ENCODE data around the gene TMEM128.
A peak's percentile ranks its signal among the peaks of the same experiment; 100 is the strongest.
"Not testable (repeated sequence)": the region's sequence is repeated elsewhere in the genome, so short reads cannot be mapped to it uniquely, and the experiment has no call there.

Gene TMEM128, protein sequence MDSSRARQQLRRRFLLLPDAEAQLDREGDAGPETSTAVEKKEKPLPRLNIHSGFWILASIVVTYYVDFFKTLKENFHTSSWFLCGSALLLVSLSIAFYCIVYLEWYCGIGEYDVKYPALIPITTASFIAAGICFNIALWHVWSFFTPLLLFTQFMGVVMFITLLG

GRCh38 chr4:4248029-4248884 is at the start of gene TMEM128:
Gene TMEM128 (minus strand): TSS chr4:4248223. CDS start chr4:4248202, 21 bp downstream.
- DNase-seq, result peak; percentile 93

- DNase-seq, result no peak
These were observed 48.3 kb upstream of the TMEM128 start for GRCh38 chr4:4296283-4296846.

GRCh38 chr4:4293279-4293678 is 45.3 kb upstream of the TMEM128 start:
- DNase-seq, result no peak

DNA sequence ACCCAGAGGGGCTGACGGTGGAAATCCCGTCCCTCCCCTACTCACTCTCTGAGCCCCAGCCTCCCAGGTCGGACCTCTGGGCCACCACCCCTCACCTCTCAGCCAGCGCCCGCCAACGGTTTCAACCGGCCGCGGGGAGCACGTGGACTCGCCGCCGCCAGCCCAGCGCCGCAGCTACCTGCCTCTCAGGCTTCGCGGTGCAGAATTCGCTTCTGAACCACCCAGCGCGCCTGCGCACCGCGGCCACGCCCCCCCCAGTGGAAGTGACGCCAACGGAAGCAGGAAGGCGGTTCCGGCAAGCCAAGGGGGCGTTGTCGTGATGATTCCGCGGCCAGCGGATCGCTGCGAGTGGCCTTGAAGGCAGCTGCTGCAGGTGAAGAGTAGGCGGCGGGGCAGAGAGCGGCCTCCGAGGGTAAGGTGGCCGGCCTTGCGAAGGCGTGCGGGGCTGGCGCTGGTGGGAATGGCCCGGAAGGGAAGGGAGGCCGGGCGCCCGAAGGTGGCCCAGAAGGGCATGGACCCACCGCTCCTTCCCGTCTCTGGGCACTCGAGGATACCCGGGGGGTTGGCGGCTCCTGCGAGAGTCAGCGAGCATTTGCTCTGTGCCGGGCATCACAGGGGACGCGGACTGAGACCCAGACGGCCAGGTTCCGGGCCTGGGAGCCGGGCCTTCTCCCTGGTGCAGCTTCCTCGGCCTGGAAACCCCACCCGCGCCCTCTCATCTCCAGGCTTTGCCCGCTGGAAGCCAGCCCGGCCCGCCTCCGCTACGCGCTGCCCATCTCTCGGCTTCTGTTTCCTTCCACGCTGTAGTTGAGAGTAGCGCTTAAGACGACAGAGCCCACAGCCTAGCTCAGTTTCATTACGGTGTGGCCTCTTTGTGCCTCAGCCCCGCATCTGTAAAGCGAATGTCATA is 42.2 kb upstream of the TMEM128 start, which contains the start of the genes LYAR and ZBTB49:
Gene LYAR (minus strand): TSS at position 214 of the 910 bp plus-strand sequence. CDS start 6,412 bp downstream, outside the sequence.
Gene ZBTB49 (plus strand): TSS at position 311 of the 910 bp plus-strand sequence. CDS start 9,695 bp downstream, outside the sequence.
- peak; percentile 99 for DNase-seq

GRCh38 chr4:4289597-4289940 is 41.5 kb upstream of the TMEM128 start:
- no peak for DNase-seq

- no peak for DNase-seq
These were observed 41.0 kb upstream of the TMEM128 start for GRCh38 chr4:4289055-4289454.

DNA sequence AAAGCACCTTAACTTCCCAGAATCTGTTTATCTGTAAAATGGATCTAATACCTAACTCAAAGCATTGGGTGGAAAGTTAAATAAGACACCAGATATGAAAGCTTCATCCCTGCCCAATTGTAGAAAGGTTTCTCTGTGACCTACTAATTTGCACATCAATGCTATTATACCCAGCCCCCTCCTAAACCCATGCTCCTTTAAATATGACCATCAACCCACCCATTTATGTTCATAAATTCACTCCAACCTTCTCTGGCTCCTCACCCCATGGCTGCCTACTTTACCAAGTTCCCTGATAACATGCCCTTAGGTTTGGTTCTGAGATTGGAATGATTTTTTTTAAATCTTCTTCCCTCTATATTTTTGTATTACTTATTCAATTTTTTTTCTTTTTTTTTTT is 40.1 kb upstream of the TMEM128 start:
- DNase-seq, result no peak

DNA sequence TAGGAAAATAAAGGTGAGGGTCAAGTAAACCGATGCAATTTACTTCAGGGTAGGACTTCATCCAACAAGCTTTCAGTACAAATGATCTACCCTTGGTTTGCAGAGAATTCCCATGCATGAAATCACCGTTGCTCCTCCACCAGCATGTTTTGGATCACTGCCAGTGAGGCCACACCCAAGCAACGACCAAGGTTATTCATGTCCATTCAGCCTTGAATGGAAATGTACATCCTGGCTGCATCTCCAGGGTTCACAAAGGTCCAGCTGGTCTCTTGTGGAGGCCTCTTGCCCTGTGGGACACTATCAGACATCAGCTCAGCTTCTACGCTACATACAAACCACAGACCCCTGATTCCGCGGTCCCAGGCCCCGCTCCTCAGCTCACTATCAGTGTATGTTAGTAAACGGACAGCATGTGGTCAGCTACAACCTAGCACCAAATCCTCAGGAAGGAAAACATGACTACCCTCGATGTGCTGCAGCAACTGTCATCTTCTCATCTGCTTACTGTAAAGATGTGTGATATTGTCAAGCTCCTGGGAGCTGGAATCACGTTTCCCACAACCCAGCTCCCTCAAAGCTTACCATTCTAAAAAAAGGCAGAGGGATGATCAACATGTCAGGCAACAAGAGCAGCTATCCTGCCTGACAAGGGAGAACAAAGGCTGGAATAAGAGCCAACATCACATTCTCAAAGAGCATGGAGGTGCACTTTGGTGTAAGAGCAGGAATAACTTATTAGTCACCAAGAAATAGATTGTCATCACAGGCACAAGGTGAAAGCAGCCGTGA is 37.0 kb upstream of the TMEM128 start:
- DNase-seq, result no peak

DNA sequence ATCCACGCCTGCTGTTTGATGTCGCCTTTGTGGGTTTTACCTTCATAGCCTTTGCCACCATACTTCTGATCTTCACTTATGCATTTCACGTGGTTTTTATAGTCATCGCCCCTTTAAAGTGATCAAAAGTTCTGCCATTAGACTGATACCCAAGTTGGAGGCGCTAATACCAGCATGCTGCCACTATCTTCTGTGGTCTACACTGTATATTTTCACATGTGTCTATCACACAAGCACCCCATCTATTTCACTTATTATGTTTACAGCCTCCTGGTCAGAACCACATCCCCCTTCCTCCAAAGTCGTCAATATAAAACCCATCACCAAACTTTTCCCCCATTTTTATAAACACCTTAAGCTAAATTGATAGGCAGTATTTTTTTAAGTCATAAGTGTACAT is 33.8 kb upstream of the TMEM128 start:
- DNase-seq, result no peak

DNA sequence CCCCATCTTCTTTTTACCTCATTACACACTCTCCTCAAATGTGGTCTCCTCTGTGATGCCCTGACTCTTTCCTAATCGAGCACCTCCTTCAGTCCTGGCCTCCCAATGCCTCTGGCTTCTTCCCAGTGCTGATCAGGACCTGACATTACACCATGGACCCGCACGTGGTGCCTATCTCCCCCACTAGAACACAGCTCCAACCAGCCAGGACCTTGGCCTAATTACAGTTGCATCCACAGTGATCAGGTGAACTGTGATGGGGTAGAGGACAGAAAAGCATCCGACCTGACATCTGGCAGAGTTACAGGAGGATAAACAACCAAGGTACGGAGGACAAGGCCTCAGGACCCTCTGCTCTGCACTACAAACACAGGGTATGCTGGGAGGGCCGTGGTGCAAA is 29.5 kb upstream of the TMEM128 start:
- no peak for DNase-seq

DNA sequence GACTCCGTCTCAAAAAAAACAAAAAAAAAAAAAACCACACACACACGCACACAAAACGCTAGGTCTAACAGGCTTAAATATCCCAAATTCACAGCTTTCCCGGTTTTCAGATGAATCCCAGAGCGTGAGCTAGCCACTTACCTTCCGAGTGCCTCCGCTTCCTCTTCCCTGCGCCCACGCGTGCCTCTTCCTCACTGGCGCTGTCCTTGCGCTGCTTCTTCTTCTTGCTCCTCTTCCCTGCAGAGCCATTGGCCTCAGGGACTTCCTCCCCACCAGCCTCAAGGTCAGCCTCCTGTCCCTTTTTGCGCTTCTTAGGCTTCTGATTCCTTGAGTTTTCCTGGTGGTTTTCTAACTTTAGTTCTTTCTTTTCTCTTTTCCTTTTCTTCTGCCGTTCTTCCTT is 26.2 kb upstream of the TMEM128 start:
- DNase-seq, result no peak

DNA sequence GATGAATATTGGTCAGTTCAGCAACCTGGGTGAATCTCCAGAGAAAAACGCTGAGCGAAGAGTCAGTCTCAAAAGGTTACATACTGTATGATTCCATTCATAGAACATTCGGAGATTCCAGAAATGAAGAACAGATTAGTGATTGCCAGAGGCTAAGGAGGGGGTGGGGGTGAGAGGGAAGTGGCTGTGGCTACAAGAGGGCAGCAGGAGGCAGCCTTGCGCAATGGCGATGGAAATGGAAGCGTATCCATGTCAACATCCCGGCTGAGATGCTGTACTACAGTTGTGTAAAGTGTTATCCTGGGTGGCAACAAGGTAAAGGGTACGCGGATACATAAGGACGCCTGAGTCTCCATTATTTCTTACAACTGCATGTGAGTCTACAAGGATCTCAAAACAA is 23.9 kb upstream of the TMEM128 start:
- DNase-seq, result no peak

DNA sequence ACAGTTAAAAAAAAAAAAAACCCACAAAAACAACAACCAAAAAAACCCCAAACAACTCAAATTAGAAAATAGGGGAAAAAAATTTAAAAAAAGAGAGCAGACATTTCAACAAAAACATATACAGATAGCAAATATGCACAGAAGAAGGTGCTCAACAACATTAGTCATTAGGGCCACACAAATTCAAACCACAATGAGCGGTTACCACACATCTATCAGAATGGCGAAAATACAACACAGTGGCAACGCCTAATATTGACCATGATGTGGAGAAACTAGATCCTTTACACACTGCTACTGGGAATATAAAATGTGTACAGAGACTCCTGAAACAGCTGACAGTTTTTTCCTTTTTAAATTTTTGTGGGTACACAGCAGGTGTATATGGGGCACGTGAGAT is 22.5 kb upstream of the TMEM128 start:
- no peak for DNase-seq

- peak; percentile 32 for DNase-seq
These were observed 21.8 kb upstream of the TMEM128 start for GRCh38 chr4:4269856-4270255.

GRCh38 chr4:4269331-4269731 is 21.3 kb upstream of the TMEM128 start:
- peak; percentile 37 for DNase-seq

GRCh38 chr4:4268776-4269175 is 20.8 kb upstream of the TMEM128 start:
- DNase-seq, result no peak

- DNase-seq, result no peak
These were observed 20.0 kb upstream of the TMEM128 start for GRCh38 chr4:4267981-4268380.

- no peak for DNase-seq
These were observed 12.2 kb upstream of the TMEM128 start for GRCh38 chr4:4260185-4260751.

DNA sequence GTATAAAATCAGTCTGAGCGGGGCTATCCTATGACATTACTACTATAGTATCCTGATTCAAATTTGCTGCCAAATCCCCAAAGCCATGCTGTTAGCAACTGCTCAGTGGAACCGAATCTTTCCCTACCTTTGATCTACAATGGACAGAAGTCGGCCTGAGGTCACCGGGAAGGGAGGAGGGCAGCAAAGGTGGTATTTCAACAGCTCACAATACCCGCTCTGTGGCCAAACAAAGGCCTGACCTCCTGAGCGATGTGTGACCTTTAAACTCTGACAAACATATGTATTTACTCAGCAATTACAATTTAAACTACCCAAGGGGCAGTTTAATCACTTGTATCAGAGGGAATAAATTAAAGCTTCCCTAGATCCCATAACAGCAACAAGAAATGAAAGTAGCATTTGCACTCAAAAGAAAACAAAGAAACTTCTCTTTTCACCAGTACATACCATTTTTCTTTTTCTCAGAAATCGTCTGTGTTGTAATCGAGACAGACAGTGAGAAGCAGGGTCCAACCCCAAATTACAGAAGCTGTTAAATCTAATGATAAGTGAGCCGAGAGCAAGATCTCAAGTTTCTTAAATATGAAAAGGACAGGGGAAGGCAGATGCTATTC is 11.6 kb upstream of the TMEM128 start:
- DNase-seq, result no peak

- not testable (repeated sequence) for DNase-seq
These were observed 9.7 kb upstream of the TMEM128 start for GRCh38 chr4:4257705-4258104.

- no peak for DNase-seq
These were observed 8.8 kb upstream of the TMEM128 start for GRCh38 chr4:4256799-4257198.

Measured in activated T-cell treated with anti-CD3 and anti-CD28 coated beads, Interleukin-2, amount 50 U/mL, for 1 hour (primary cell).